RWPE2 (cell line): ENCODE results near the gene KRTAP10-6.
"Not testable (repeated sequence)": the region's sequence is repeated elsewhere in the genome, so short reads cannot be mapped to it uniquely, and the experiment has no call there.

Experiments
- ATAC-seq: fragments of 200-7000 bp; cut with Tn5 transposase; 3 replicates; pipeline ENCODE4 v1.9.1; 2021; ENCODE audit warnings: low read depth
- DNase-seq: peaks from one replicate; pipeline ENCODE4 v3.0.0-alpha.2; 2020; ENCODE audit warnings: low spot score
- H3K27ac ChIP-seq: fragments of 450-650 bp; 2 replicates; pipeline ENCODE4 v1.5.1; 2017; ENCODE audit warnings: mild to moderate bottlenecking; ENCODE audit not compliant: poor library complexity, severe bottlenecking
- H3K27me3 ChIP-seq: fragments of 250-450 bp; sonication (Bioruptor Pico); 2 replicates; pipeline ENCODE4 v1.5.1; 2021; ENCODE audit warnings: mild to moderate bottlenecking, moderate library complexity; ENCODE audit not compliant: insufficient read depth, poor library complexity, severe bottlenecking
- H3K36me3 ChIP-seq: fragments of 250-450 bp; sonication (Bioruptor Pico); 2 replicates; pipeline ENCODE4 v1.5.1; 2020; ENCODE audit warnings: low read depth, mild to moderate bottlenecking, moderate library complexity
- H3K4me1 ChIP-seq: fragments of 250-450 bp; sonication (Bioruptor Pico); 2 replicates; pipeline ENCODE4 v1.5.1; 2021; ENCODE audit warnings: mild to moderate bottlenecking, moderate library complexity; ENCODE audit not compliant: insufficient read depth, poor library complexity, severe bottlenecking
- H3K4me3 ChIP-seq: fragments of 250-450 bp; sonication (Bioruptor Pico); 2 replicates; pipeline ENCODE4 v1.5.1; 2021; ENCODE audit warnings: mild to moderate bottlenecking, moderate library complexity; ENCODE audit not compliant: severe bottlenecking
- H3K9me3 ChIP-seq: fragments of 250-450 bp; sonication (Bioruptor Pico); 2 replicates; pipeline ENCODE4 v1.5.1; 2021; ENCODE audit warnings: mild to moderate bottlenecking, moderate library complexity; ENCODE audit not compliant: severe bottlenecking
- CTCF ChIP-seq: fragments of 450-650 bp; IDR thresholded peaks from one replicate; pipeline ENCODE4 v1.5.1; 2017; ENCODE audit warnings: mild to moderate bottlenecking, moderate library complexity; ENCODE audit not compliant: poor library complexity, severe bottlenecking

Gene KRTAP10-6

GRCh38 chr21:44593598-44594405 is 1.5 kb upstream of the KRTAP10-6 start:
- H3K4me3 ChIP-seq: no peak overlapping the region
- no peaks in the 10 kb centered on the region for H3K9me3 ChIP-seq
- TF ChIP-seq CTCF: no peak
- ATAC-seq: no peak
- H3K36me3 ChIP-seq: no peaks in the 10 kb centered on the region
- no peak overlapping the region for H3K27ac ChIP-seq
- DNase-seq: no peak
- no peaks in the 10 kb centered on the region for H3K4me1 ChIP-seq
- H3K27me3 ChIP-seq: no peaks in the 10 kb centered on the region

- not testable (repeated sequence) for H3K4me1 ChIP-seq, H3K4me3 ChIP-seq, H3K27ac ChIP-seq, H3K27me3 ChIP-seq, ATAC-seq, H3K36me3 ChIP-seq, H3K9me3 ChIP-seq, DNase-seq
These were observed 539 bp downstream of the KRTAP10-6 start for GRCh38 chr21:44591801-44592130.

- H3K4me3 ChIP-seq, H3K4me1 ChIP-seq, DNase-seq, H3K9me3 ChIP-seq, H3K27ac ChIP-seq, H3K36me3 ChIP-seq, ATAC-seq, H3K27me3 ChIP-seq: not testable (repeated sequence)
These were observed 1.2 kb downstream of the KRTAP10-6 start for GRCh38 chr21:44590897-44591800.

- ATAC-seq (no peak), DNase-seq (no peak)
- TF ChIP-seq CTCF: no peak
- H3K4me1 ChIP-seq: no peaks in the 10 kb centered on the region
- H3K27ac ChIP-seq: no peak overlapping the region
- no peaks in the 10 kb centered on the region for H3K9me3 ChIP-seq
- no peak overlapping the region for H3K4me3 ChIP-seq
- H3K27me3 ChIP-seq: peaks cover 8% of the 10 kb centered on the region
- no peaks in the 10 kb centered on the region for H3K36me3 ChIP-seq
These were observed 2.0 kb downstream of the KRTAP10-6 start for GRCh38 chr21:44590311-44590721.

GRCh38 chr21:44589586-44590305 is 2.6 kb downstream of the KRTAP10-6 start:
- Histone ChIP-seq H3K4me3 (no peak overlapping the region), H3K9me3 (no peaks in the 10 kb centered on the region), H3K27me3 (peaks cover 11% of the 10 kb centered on the region), H3K4me1 (no peaks in the 10 kb centered on the region), H3K36me3 (no peaks in the 10 kb centered on the region), H3K27ac (no peak overlapping the region)
- ATAC-seq (no peak), DNase-seq (no peak)
- no peak for TF ChIP-seq CTCF
